Activated CD4-positive, CD25-positive, alpha-beta regulatory T cell treated with anti-CD3 and anti-CD28 coated beads, Interleukin-2, amount 50 U/mL, for 16 hours (primary cell): Measurements from ENCODE around the gene OR51E1.

Source experiments
- DNase-seq: peaks from one replicate; pipeline ENCODE4 v3.0.0-alpha.2; 2020; ENCODE audit warnings: low read depth, low spot score

OR51E1 gene, protein sequence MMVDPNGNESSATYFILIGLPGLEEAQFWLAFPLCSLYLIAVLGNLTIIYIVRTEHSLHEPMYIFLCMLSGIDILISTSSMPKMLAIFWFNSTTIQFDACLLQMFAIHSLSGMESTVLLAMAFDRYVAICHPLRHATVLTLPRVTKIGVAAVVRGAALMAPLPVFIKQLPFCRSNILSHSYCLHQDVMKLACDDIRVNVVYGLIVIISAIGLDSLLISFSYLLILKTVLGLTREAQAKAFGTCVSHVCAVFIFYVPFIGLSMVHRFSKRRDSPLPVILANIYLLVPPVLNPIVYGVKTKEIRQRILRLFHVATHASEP

DNA sequence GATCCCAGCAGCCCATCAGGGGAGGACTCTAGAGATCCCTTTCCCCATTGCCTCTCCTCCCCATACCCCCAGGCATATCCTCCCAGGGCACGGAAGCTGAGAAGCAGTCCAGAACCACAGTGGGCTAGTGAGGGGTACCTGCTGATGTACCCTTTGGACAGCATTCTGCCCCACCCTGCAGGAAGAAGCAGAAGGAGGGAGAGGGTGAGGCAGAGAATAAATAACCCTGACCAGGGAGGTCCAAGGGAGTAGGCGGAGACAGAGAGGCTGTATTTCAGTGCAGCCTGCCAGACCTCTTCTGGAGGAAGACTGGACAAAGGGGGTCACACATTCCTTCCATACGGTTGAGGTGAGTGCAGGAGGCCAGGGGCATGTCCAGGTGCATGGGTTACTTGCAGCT lies at the start of gene OR51E1:
Gene OR51E1 (plus strand): TSS at position 301 of the 400 bp plus-strand sequence. CDS start 8,545 bp downstream, outside the sequence.
- DNase-seq, result no peak

DNA sequence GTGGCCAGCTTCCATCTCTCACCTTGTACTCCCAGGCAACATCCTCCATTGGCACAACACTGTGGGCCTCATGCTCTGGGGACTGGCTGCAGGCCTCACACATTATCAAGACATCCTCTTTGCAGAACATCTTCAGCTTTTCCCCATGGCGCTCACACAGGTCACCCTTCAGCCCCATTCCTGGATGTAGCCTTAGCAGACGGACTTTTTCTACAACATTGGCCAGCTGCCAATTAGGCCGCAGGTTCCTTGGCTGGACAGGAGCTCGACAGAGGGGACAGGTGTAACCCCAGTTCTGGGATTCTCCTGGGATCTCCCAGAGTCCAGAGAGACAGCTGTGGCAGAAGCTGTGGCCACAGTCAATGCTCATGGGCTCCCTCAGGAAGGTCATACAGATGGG lies 38.7 kb upstream of the OR51E1 start:
- no peak for DNase-seq

DNA sequence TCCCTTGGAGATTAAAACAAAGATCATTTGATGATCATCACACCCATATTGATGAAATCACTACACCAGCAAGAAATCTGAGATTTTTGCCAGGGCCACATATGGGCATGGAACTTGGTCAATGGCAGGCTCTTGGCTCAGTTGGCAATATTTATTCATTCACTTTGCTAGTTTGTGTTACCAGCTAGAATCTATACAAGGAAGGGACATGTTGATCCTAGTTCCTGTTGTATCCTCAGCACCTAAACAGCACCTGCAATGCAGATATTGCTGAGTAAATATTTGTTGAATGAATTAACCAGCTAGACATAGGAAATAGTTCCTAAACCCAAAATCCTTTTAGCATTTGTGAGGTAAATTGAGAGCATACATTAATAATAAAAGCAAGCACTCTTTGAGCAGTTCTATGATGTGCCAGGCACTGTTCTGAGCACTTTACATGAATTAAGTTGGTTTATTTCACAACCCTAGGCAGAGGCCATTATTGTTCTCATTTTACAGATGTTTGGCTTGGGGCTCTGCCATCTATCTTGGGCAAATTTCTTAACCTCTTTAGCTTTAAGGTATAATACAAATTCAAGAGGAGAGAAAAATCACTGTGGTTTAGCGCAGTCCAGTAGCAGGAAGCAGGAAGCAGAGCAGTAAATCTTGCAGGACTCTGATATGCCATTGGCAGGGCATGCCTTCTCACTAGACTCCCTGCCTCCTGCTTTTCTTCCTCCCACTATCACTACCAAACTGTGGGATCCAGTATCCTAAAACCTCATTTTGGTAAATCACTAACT lies 37.4 kb upstream of the OR51E1 start:
- no peak for DNase-seq

DNA sequence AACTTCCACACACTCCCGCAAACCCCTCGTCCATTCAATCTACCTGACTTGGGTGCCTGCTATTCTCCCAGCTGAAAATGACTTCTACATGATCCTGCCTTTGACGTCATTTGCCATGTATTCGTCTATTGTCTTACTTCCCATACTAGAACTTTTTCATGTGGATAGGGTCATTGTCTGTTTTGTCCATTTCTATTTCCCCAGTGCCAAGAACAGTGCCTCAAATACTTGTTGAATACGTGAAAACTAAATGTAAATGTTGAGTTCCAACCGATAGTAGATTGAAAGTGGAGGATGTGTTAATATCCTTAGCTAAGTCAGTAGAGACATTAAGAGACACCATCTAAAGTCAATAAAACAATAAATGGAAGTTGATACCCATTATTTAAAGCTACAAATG lies 36.7 kb upstream of the OR51E1 start:
- DNase-seq, result no peak

DNA sequence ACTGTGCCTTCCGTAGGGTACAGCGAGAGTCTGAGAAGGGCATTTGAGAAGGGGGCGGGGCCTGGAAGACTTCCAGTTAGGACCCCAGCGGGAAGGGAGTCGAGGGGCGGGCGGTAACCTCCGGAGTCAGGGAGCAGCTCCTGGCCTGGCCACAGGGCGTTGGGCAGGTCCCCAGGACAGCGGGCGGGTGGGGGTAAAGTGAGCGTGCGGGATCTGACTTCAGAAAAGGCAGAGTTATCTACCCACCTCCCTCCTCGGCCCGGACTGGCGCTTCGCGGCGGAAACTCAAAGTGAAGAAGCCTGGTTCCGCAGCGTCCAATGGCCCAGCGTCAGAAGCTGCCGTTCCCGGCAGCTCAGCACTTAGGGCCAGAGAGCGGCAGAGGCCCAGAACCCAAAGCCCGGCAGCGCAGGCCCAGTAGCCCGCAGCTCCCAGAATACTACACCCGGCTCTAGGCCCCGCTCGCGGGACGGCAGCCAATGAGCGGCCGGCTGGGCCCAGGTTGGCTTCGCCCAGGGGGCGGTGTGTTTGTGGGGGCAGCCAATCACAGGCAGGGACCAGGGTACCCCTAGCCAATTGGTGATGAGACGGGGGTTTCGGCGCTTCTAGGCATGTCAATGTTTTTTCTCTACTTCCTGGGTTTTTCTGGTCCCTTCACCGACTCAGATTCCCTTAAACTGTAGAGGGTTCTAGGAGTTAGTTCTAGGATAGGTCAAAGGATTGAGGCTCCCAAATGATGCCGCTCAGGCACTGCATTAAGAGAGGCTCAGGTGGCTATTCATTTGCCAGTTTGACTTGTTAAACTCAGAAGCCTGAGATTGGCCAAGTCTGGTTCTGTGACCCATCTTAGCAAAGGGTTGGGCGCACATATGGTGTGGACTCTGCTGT lies 35.8 kb upstream of the OR51E1 start, which contains the start of gene TRIM68:
Gene TRIM68 (minus strand): TSS at position 451 of the 886 bp plus-strand sequence. CDS start 2,727 bp downstream, outside the sequence.
- peak; percentile 89 for DNase-seq

DNA sequence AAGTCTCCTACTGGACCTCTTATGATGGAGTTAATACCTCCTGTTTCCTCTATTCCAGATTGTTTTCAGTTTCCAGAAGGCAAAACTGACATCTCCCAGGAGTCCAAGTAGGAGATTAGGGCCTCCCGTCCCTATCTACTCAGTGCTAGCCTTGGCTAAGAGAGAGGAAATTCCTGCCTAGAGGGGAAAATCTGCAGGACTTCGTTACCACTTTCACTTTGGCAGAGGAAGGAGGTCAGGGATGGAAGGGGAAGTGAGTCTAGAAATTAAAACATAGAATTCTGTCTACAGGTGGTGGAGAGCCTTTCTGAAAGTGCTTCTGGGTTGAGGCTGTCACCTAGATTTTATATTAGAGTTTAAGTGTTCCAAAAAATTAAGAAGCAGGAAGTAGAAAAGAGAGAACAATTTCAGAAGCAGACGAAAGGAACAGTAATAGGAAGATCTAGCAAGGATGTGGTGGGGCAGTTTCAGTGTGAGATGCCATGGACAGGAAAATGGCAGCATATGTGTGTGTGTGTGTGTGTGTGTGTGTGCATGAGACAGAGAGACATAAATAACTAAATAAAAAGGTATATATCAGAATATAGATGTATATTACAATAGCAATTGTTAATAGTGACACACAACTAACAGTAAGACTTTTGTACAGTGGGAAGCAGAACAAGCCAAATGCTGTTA lies 33.4 kb upstream of the OR51E1 start:
- DNase-seq, result no peak

DNA sequence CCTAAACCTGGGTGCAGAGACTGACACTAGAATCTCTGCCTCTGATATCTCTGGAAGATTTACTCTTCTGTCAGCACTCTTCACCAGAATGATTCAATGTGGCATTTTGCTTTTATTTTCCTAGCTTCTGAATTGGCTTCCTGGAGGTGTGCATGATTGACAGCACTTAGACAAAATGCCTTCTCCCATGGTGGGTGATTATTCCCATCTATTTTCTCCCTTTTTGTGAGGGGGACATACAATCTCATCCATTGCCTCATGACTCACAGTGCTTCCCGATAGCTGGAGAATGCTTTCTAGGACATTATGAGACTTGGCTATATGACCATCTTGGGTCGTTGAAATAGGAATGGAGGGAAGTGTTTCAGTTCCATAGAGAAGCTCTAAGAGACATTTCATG lies 31.8 kb upstream of the OR51E1 start:
- DNase-seq, result no peak

DNA sequence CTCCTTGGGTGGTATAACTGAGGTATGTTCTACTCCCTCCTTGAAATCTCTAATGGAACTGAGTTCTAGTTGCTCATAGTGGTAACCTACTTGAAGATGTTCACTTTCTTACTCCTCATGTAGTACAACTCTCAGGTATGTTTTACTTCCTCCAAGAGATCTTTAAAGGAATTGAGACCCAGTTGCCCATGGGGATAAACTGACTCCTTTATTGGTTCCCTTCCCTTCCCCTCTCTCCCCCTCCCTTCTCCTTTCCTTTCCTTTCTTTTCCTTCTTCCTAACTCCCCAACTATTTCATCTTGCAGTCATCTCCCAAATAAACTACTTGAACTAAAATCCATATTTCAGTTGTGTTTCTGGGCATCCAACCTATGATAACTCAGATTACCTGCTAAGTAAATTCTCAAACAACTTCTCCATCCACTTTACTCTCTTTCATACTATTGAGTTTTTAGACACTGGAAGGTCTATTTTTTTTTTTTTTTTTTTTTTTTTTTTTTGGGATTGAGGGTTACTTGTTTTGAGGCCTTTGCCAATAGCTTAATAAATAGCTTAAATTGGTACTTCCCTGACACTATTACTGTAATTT lies 27.8 kb upstream of the OR51E1 start:
- no peak for DNase-seq

DNA sequence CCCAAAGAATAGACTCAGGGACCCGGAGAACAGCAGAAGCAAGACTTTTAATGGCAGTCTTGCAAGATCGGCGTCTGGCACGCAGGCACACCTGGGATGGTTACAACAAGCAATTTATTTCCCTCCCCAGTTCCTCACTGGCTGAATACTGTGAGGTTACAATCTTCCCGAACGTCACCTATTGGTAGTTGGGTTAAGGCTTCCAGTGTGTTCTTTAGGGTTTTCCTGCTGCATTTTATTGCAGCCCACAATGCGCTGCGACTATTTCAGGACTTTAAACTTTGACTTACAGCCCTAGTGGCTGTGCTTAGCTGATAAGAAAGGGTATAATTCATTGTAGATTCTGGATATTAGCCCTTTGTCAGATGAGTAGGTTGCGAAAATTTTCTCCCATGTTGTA lies 24.3 kb upstream of the OR51E1 start:
- DNase-seq, result no peak

DNA sequence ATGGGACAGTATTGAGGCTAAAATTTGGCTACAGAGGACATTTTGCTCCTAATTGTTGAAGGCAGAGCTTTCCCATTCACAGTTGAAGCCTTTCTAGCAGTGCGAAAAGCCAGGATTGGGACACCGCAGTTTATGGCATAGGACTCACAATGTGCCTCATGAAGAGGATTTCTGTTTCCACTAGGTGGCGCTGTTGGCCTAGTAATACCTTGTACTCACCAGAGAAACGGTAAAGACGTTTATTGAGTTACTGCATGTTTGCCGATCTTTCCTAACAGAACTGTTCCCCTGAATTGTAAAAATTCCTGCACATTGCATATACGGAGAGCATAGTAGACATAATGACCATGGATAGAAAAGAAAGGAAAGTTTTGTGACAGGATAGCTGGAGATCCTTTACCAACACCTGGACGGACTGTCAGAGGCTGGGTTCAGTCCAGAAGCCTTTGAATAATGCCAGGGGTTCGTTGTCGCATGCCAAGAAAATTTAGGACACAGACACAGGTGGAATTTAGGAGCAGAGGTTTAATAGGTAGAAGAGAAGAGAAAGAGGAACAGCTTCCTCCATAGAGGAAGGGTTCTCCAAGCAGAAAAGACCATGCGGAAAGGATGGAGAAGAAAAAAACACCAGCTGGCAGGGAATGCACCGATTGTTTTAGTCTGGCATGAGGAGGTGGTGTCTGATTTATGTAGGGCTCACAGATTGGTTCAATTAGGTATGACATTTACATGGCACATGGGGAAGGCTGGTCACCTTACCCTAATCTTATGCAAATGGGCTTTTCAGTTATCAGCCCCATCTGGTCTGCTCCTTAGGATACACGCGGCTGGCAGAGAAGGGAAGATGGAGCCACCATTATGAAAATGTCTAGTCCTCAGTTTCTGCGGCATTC lies 17.3 kb upstream of the OR51E1 start:
- DNase-seq, result peak; percentile 17

DNA sequence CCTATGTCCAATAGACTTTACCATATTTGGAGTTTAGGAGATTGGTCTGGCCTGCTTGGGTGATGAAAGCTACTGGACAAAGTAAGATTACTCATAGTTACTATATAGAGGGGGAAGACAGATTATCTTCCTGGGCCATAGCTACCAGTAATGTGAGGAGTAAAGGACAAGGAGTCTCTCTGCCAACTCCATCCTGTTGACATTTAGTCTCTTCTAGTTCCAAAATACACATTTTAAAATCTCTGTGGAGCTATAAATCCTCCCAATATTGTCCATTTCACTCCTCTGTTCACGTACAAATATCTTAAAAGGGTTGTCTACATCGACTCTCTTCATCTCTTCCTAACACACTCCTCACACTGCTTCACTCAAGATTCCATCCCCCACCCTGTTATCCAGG lies 7.6 kb upstream of the OR51E1 start:
- DNase-seq, result no peak

DNA sequence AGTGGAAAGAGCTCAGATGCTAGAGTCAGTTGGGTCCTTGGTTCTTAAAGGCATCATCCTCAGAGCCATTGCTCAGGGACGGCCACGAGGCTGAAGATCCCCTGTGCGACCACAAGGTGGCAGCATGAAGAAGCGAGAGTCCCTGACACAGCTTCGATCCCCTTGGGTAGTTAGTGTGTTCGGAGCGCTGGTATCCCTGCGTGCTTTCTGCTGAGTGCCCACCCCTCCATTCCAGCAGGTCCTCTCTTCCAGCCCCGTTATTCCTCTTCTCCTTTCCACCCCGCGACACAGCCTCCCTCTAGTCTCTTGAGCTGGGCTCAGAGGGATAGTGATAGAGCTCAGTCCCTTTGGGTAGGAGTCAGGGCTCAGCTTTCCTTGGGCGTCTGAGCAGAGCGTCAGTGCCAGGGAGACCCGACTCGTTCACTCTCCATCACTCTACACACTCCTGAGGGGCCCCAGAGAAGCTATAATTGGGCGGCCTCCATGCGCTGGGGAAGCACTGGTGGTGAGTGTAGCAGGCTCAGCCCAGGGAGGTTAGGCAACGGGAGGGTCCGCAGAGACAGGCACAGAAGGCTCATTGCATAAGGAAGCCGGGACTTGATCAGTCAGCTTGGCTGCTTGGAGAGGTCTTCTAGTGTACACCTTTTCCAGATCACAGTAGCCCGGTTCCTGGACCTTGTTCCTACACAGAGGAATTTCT lies 6.7 kb upstream of the OR51E1 start, which contains the start of gene OR51D1:
Gene OR51D1 (plus strand): TSS at position 516 of the 700 bp plus-strand sequence. CDS start 2,314 bp downstream, outside the sequence.
- peak; percentile 44 for DNase-seq

DNA sequence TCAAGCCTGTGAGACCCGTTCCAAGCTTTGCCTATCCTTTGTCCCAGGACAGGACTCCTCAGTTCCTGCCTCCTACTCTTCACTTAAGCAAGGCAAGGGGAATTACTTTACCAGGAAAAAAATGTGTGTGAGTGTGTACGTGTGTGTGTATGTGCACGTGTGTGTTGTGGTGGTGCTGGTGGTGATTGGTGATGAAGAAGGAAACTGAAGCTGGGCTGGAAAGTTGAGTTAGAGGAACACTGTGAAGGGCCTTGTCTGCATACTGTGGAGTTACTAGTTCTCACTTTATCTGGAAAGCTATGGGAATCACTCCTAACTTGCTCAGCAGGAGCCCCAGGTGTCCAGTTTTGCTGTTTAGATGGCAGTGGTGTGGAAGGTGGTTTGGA lies 6.1 kb upstream of the OR51E1 start:
- DNase-seq, result no peak

DNA sequence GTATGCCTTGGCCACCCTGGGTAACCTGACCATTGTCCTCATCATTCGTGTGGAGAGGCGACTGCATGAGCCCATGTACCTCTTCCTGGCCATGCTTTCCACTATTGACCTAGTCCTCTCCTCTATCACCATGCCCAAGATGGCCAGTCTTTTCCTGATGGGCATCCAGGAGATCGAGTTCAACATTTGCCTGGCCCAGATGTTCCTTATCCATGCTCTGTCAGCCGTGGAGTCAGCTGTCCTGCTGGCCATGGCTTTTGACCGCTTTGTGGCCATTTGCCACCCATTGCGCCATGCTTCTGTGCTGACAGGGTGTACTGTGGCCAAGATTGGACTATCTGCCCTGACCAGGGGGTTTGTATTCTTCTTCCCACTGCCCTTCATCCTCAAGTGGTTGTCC lies 3.9 kb upstream of the OR51E1 start:
- no peak for DNase-seq

DNA sequence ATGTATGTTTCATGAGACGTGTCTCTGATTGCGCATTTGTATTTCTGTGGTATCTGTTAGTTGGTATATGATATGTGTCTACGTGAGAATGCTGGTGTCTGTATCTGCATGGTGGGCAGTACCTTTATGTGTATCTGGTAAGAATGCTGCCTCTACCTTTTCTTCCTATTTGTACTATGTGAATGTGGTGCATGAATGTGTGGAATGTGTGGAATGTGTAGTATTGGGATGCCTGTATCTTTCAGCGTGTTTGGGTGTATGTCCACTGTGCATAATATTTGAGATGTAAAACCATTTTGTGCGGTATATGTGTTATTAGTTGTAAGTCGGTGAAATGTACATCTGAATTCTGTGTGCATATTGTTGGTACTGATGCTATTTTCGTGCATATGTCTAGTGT lies 2.3 kb upstream of the OR51E1 start:
- no peak for DNase-seq

DNA sequence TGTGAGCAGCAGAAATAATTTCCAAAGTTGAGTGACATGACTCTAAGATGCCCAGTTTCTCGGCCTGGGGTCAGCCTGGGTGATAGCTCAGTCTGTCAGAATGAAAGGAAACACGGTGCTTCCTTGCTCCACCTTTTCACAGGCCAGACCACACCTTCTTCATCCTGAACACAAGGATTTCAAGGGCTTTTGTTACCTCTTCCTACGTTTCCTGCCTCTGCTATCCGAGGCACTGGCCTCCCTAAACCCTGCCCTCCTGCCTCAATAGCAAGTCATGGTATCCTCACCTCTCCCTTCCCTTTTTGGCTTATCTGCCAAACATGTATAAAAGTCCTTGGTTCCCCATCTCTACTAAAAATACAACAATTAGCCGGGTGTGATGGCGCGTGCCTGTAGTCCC lies 1.7 kb upstream of the OR51E1 start:
- DNase-seq, result no peak

DNA sequence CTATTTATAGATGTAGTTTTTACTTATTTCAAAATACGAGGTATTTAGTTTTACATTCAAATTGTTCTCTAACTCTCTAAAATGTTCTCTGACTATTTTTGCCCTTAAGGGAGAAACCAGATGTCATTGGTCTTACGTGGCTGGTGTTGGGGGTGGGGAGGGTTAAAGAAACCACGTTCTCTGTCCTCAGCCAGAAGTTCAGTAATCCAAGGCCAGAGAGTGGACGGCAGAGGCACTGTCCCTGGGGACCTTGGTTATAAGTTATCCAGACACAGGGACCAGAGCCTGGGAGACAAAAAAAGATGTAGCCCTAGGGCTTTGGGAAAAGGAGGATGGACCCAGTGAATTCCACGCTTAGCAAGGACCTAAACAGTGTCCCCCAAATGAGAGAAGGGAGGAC lies 706 bp upstream of the OR51E1 start:
- no peak for DNase-seq

DNA sequence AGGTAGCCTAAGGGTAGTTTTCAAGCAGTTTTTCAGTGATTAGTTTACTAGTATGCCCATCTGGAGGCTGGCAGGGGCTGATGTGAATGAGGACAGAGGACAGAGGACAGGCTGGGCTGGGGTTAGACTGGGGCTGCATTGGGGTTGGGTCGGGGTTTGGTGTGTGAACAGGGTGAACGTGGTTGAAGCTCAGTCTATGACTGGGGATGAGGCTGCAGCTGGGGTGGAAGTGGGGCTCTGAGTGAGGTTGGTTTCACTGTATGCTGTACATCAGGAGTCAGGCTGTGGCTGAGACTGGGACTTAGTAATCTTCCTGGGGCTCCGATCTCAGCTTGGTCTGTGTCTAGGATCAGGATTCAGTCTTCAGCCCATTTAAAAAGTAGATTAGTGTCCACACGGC lies 451 bp downstream of the OR51E1 start:
- DNase-seq, result no peak

DNA sequence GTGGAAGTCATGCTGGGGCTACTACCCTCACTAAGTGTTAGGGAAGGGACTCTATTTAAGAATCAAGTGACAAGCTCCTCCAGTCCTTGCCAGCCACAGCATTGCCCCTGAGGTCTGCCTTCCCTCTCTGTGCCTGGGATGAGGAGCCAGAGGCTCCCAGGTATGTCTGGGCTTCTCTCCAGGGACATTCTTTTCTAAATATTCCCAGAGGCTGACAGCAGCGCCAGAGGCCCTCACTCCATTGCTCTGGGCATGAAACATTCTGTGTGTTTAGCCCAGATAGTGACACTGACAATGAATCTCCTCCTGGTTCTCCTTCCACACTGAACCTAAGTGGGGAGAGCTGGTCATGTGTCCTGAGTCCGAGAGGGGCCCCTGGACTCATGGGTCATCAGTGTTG lies 2.2 kb downstream of the OR51E1 start:
- DNase-seq, result no peak
